Mesangial cell (primary cell): ENCODE results near the gene TMEM45A. TPM values are rescaled to one million over a fixed set of nuclear protein-coding genes. Genes with fewer than 3 reads are reported as not detected.

Experiments
- total RNA-seq: library from RNA; depleted of rRNA; stranded (reverse); fragments of >200 nt; gene quantifications from 2 replicates; pipeline ENCODE4 v1.2.3, GENCODE V29; 2015

TMEM45A gene
- 5.4 and 7.2 TPM in 2 replicates for total RNA-seq

DNA sequence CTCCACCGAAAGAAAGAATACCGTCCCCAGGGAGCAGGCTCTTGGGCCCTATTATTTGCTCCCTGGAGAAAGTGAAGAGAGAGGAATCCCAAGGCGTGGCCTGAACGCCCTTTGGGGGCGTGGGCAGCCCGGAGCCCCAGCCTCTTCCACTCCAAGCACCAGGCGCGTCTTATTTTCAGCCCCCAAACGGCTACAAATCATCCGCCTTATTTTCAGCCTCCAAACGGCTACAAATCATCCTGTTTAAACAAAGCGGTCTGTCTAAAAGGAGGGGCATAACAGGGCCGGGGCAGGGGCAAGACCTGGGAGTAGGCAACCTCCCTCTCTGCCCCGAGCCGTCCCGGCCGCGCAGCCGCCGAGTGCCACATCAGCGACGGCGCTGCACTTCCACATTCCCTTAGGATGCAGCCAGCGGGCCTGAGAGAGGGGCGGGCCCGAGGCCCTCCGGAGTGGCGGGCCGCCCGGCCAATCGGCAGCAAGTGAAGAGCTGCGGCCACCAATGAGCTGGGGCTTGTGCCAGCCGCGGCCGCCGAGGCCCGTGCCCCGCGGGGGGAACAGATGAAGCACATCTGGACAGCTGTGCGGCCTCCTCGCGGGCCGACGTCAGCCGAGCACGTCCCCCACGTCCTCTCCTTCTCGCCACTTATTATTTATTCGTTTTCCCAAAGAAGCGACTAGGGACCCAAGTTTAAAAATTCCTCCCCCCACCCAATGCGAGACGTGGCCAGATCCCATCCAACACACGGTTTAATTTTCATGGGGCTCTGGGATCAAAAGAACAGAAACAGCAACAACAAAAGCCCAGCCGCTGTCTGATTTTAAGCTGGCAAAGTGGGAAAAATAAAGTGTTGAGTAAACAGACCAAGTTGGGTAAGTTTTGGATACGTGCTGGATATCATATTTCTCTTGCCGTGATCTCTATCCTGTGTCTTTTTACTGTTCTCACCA is at the start of gene TMEM45A:
TSS of gene TMEM45A (plus strand) at position 561 of the 948 bp plus-strand sequence. CDS start 62,593 bp downstream, outside the sequence.

DNA sequence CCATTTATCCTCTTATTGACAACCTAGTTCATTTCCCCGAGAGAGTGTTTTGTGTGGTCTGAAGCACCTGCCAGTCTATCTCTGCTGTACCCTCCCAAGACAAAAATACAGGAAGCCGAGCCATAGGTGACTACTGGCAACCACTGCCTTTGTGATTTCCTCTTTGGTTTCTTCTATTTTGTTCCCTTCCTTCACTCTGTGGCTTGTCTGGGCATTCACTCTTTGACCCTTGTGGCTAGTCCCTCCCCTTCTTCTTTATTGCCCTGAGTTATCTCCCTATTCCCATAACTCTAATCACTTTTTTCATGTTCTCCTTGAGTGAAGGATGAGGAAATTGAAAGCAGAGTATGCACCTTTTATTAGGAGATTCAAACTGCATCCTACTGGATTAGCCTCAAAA is 116.9 kb downstream of the TMEM45A start, which contains the start of gene ADGRG7:
TSS of gene ADGRG7 (plus strand) at position 297 of the 400 bp plus-strand sequence. CDS start 256 bp downstream, outside the sequence.

Other genes with a start within 250 kb of the TMEM45A start
- gene TBC1D23, start 231.6 kb upstream of the TMEM45A start, total RNA-seq = 10.9 and 12.7 TPM in 2 replicates
- gene NIT2, start 157.9 kb upstream of the TMEM45A start, total RNA-seq = 12.7 and 17.1 TPM in 2 replicates
- 20.4 and 30.8 TPM in 2 replicates for gene TOMM70, start 91.5 kb upstream of the TMEM45A start, total RNA-seq
- gene LNP1, start 91.1 kb upstream of the TMEM45A start, total RNA-seq = 0.63 and 1.8 TPM in 2 replicates
- gene ADGRG7, start 117.0 kb downstream of the TMEM45A start, total RNA-seq = not detected in 2 replicates
- 94.7 and 108 TPM in 2 replicates for gene TFG, start 216.9 kb downstream of the TMEM45A start, total RNA-seq